ENCODE data around the gene ZNF581. TPM values are rescaled to one million over a fixed set of nuclear protein-coding genes. Genes with fewer than 3 reads are reported as not detected.

ZNF581 gene
- total RNA-seq, 2 donors from 2014 or later, result 47.2 to 48.7 TPM

- no peaks in the 10 kb centered on the region for H3K4me1 ChIP-seq (ENCODE audit: control insufficient read depth, insufficient read depth, low read length)
- 97 to 98% methylated on average over 30 to 38 of the region's 38 CpGs for WGBS, 2 experiments (ENCODE audit: insufficient coverage in 1 of 2, insufficient read length in 1 of 2)
- Mint-ChIP-seq H3K4me3 (no peak overlapping the region), H3K36me3 (ENCODE audit: low read depth) (peaks cover 35% of the 10 kb centered on the region), H3K27ac (no peak overlapping the region), H3K27me3 (ENCODE audit: insufficient read depth) (no peaks in the 10 kb centered on the region), H3K4me1 (no peaks in the 10 kb centered on the region), H3K9me3 (no peaks in the 10 kb centered on the region)
- no peak overlapping the region for H3K9ac ChIP-seq (ENCODE audit: extremely low read depth, low read length, poor library complexity, severe bottlenecking)
- no peaks in the 10 kb centered on the region for H3K27me3 ChIP-seq (ENCODE audit: control insufficient read depth, insufficient read depth, low read length, poor library complexity, severe bottlenecking)
- no peak overlapping the region for H3K4me3 ChIP-seq (ENCODE audit: low read length)
- no peak for DNase-seq
- TF ChIP-seq CTCF (conservative IDR thresholded peaks at IDR 0.05), result no peak
- H3K36me3 ChIP-seq (ENCODE audit: control insufficient read depth, insufficient read depth, low read length), result peaks cover 20% of the 10 kb centered on the region
- no peaks in the 10 kb centered on the region for H3K9me3 ChIP-seq (ENCODE audit: control insufficient read depth, low read length)
- no peak overlapping the region for H3K27ac ChIP-seq (ENCODE audit: low read depth, low read length)
Observed at GRCh38 chr19:55616395-55616875, 27.0 kb upstream of the ZNF581 start.

- Mint-ChIP-seq H3K27ac (no peak overlapping the region), H3K9me3 (no peaks in the 10 kb centered on the region), H3K4me3 (no peak overlapping the region), H3K36me3 (ENCODE audit: low read depth) (peaks cover 35% of the 10 kb centered on the region), H3K27me3 (ENCODE audit: insufficient read depth) (no peaks in the 10 kb centered on the region), H3K4me1 (no peaks in the 10 kb centered on the region)
- Histone ChIP-seq H3K36me3 (ENCODE audit: control insufficient read depth, insufficient read depth, low read length) (peaks cover 20% of the 10 kb centered on the region), H3K4me3 (ENCODE audit: low read length) (no peak overlapping the region), H3K27me3 (ENCODE audit: control insufficient read depth, insufficient read depth, low read length, poor library complexity, severe bottlenecking) (no peaks in the 10 kb centered on the region), H3K9me3 (ENCODE audit: control insufficient read depth, low read length) (no peaks in the 10 kb centered on the region), H3K4me1 (ENCODE audit: control insufficient read depth, insufficient read depth, low read length) (no peaks in the 10 kb centered on the region), H3K27ac (ENCODE audit: low read depth, low read length) (peak overlapping the region; percentile 38), H3K9ac (ENCODE audit: extremely low read depth, low read length, poor library complexity, severe bottlenecking) (no peak overlapping the region)
- no peak for DNase-seq
- no peak for TF ChIP-seq CTCF (conservative IDR thresholded peaks at IDR 0.05)
- WGBS, 2 experiments (ENCODE audit: insufficient coverage in 1 of 2, insufficient read length in 1 of 2), result 91 to 94% methylated on average over 5 to 8 of the region's 8 CpGs
Observed at GRCh38 chr19:55617426-55617825, 26.0 kb upstream of the ZNF581 start.

- H3K36me3 Mint-ChIP-seq (ENCODE audit: low read depth), result peaks cover 28% of the 10 kb centered on the region
- WGBS, 2 experiments (ENCODE audit: insufficient coverage in 1 of 2, insufficient read length in 1 of 2), result 96% methylated on average over 4 to 7 of the region's 7 CpGs
- H3K36me3 ChIP-seq (ENCODE audit: control insufficient read depth, insufficient read depth, low read length), result peaks cover 20% of the 10 kb centered on the region
- no peaks in the 10 kb centered on the region for H3K27me3 Mint-ChIP-seq (ENCODE audit: insufficient read depth)
- no peaks in the 10 kb centered on the region for H3K4me1 ChIP-seq (ENCODE audit: control insufficient read depth, insufficient read depth, low read length)
- TF ChIP-seq CTCF (conservative IDR thresholded peaks at IDR 0.05), result no peak
- no peak overlapping the region for H3K9ac ChIP-seq (ENCODE audit: extremely low read depth, low read length, poor library complexity, severe bottlenecking)
- no peak overlapping the region for H3K27ac Mint-ChIP-seq
- H3K27me3 ChIP-seq (ENCODE audit: control insufficient read depth, insufficient read depth, low read length, poor library complexity, severe bottlenecking), result no peaks in the 10 kb centered on the region
- no peaks in the 10 kb centered on the region for H3K9me3 Mint-ChIP-seq
- no peak overlapping the region for H3K4me3 ChIP-seq (ENCODE audit: low read length)
- H3K27ac ChIP-seq (ENCODE audit: low read depth, low read length), result no peak overlapping the region
- no peaks in the 10 kb centered on the region for H3K9me3 ChIP-seq (ENCODE audit: control insufficient read depth, low read length)
- no peak overlapping the region for H3K4me3 Mint-ChIP-seq
- H3K4me1 Mint-ChIP-seq, result no peaks in the 10 kb centered on the region
- DNase-seq, result no peak
Observed at GRCh38 chr19:55618426-55618825, 25.0 kb upstream of the ZNF581 start.

Measured in endodermal cell (in vitro differentiated cells).